Neural progenitor cell (in vitro differentiated cells): ENCODE data around the gene RASL11B.

Experiments
- EZH2 ChIP-seq: fragments of 200-600 bp; sonication (generic); IDR thresholded peaks from 2 replicates; pipeline ENCODE4 v1.6.1; 2017; ENCODE audit warnings: antibody characterized with exemption, mild to moderate bottlenecking, moderate library complexity
- EZH2phosphoT487 ChIP-seq: fragments of 200-600 bp; sonication (generic); IDR thresholded peaks from 2 replicates; pipeline ENCODE4 v1.6.1; 2017; ENCODE audit warnings: antibody characterized with exemption
- TF ChIP-seq, protein P1 (sequence below): fragments of 200-600 bp; sonication (generic); IDR thresholded peaks from 2 replicates; pipeline ENCODE4 v1.5.1; 2017; ENCODE audit warnings: antibody characterized with exemption, mild to moderate bottlenecking

GRCh38 chr4:52844596-52844995 lies 17.5 kb upstream of the RASL11B start:
- TF ChIP-seq, protein P1, sequence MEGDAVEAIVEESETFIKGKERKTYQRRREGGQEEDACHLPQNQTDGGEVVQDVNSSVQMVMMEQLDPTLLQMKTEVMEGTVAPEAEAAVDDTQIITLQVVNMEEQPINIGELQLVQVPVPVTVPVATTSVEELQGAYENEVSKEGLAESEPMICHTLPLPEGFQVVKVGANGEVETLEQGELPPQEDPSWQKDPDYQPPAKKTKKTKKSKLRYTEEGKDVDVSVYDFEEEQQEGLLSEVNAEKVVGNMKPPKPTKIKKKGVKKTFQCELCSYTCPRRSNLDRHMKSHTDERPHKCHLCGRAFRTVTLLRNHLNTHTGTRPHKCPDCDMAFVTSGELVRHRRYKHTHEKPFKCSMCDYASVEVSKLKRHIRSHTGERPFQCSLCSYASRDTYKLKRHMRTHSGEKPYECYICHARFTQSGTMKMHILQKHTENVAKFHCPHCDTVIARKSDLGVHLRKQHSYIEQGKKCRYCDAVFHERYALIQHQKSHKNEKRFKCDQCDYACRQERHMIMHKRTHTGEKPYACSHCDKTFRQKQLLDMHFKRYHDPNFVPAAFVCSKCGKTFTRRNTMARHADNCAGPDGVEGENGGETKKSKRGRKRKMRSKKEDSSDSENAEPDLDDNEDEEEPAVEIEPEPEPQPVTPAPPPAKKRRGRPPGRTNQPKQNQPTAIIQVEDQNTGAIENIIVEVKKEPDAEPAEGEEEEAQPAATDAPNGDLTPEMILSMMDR: no peak
- TF ChIP-seq EZH2: no peak
- TF ChIP-seq EZH2phosphoT487: no peak
